Cardiac muscle cell (in vitro differentiated cells and primary cell): ENCODE data around the gene LMX1B. TPM values are rescaled to one million over a fixed set of nuclear protein-coding genes. Genes with fewer than 3 reads are reported as not detected.

Experiments
- DNase-seq, 2 donors: peaks; one replicate each; pipeline versions ENCODE4 v3.0.0 to v3.0.0-alpha.2; 2010 to 2017; ENCODE audit warnings: low read depth in 1 of 2, low spot score in 1 of 2
- H3K27ac ChIP-seq: fragments of 200-600 bp; sonication (generic); 2 replicates; pipeline ENCODE4 v1.5.1; 2016
- H3K27me3 ChIP-seq: fragments of 200-600 bp; sonication (generic); 2 replicates; pipeline ENCODE4 v1.6.0; 2016; ENCODE audit warnings: control low read depth
- H3K36me3 ChIP-seq: fragments of 200-600 bp; sonication (generic); 2 replicates; pipeline ENCODE4 v1.5.1; 2016; ENCODE audit warnings: control low read depth
- H3K4me1 ChIP-seq: fragments of 200-600 bp; sonication (generic); 2 replicates; pipeline ENCODE4 v1.8.1; 2017; ENCODE audit warnings: low read depth, mild to moderate bottlenecking, mixed run types
- H3K4me3 ChIP-seq: fragments of 200-600 bp; sonication (generic); 2 replicates; pipeline ENCODE4 v1.5.1; 2016; ENCODE audit warnings: mild to moderate bottlenecking
- H3K9me3 ChIP-seq: fragments of 200-600 bp; sonication (generic); 2 replicates; pipeline ENCODE4 v1.5.1; 2017; ENCODE audit warnings: low read depth, mild to moderate bottlenecking, control low read depth
- CTCF ChIP-seq: IDR thresholded peaks from 2 replicates; pipeline ENCODE4 v1.5.1; 2012; ENCODE audit warnings: low read depth, mild to moderate bottlenecking, low read length
- polyA plus RNA-seq: library from polyadenylated mRNA; unstranded; fragments of >200 nt; fragmentation: Nextera tagmentation; extraction: Ambion mirVana; gene quantifications from 2 replicates; pipeline ENCODE4 v1.2.1, GENCODE V29; 2016
- total RNA-seq: library from RNA; depleted of rRNA; stranded (reverse); fragments of >200 nt; gene quantifications from 2 replicates; pipeline ENCODE4 v1.2.3, GENCODE V29; 2016

Gene LMX1B
- total and polyA plus RNA-seq, 2 experiments from 2014 or later = not detected

GRCh38 chr9:126626926-126627233 is 13.2 kb downstream of the LMX1B start:
- Histone ChIP-seq H3K36me3 (no peaks in the 10 kb centered on the region), H3K4me1 (no peaks in the 10 kb centered on the region), H3K4me3 (no peak overlapping the region), H3K27me3 (peaks cover 100% of the 10 kb centered on the region), H3K9me3 (no peaks in the 10 kb centered on the region), H3K27ac (no peak overlapping the region)
- no peak for DNase-seq
- no peak for TF ChIP-seq CTCF

- Histone ChIP-seq H3K36me3 (no peaks in the 10 kb centered on the region), H3K27me3 (peaks cover 100% of the 10 kb centered on the region), H3K4me1 (no peaks in the 10 kb centered on the region), H3K9me3 (no peaks in the 10 kb centered on the region), H3K27ac (no peak overlapping the region), H3K4me3 (no peak overlapping the region)
- TF ChIP-seq CTCF = no peak
- no peak for DNase-seq
Observed at GRCh38 chr9:126628146-126628545, 14.4 kb downstream of the LMX1B start.

GRCh38 chr9:126628969-126629674 is 15.4 kb downstream of the LMX1B start:
- H3K27ac ChIP-seq = no peak overlapping the region
- H3K9me3 ChIP-seq = no peaks in the 10 kb centered on the region
- no peak for DNase-seq
- no peaks in the 10 kb centered on the region for H3K4me1 ChIP-seq
- no peak overlapping the region for H3K4me3 ChIP-seq
- TF ChIP-seq CTCF = no peak
- H3K27me3 ChIP-seq = peaks cover 100% of the 10 kb centered on the region
- H3K36me3 ChIP-seq = no peaks in the 10 kb centered on the region

GRCh38 chr9:126630458-126631237 is 16.9 kb downstream of the LMX1B start:
- Histone ChIP-seq H3K27me3 (peaks cover 100% of the 10 kb centered on the region), H3K4me3 (no peak overlapping the region), H3K9me3 (no peaks in the 10 kb centered on the region), H3K27ac (no peak overlapping the region), H3K4me1 (no peaks in the 10 kb centered on the region), H3K36me3 (no peaks in the 10 kb centered on the region)
- no peak for DNase-seq
- no peak for TF ChIP-seq CTCF

- no peak for TF ChIP-seq CTCF
- Histone ChIP-seq H3K36me3 (no peaks in the 10 kb centered on the region), H3K27me3 (peaks cover 100% of the 10 kb centered on the region), H3K27ac (no peak overlapping the region), H3K4me3 (no peak overlapping the region), H3K4me1 (no peaks in the 10 kb centered on the region), H3K9me3 (no peaks in the 10 kb centered on the region)
- peak in 1 of 2 donors; percentile 17 for DNase-seq
Observed at GRCh38 chr9:126631254-126631653, 17.5 kb downstream of the LMX1B start.
